Liver (tissue), 9 donors: ENCODE data around the gene VGLL4. TPM values are rescaled to one million over a fixed set of nuclear protein-coding genes. Genes with fewer than 3 reads are reported as not detected.

Source experiments
- DNase-seq: peaks from one replicate; pipeline ENCODE4 v3.0.0-alpha.2; 2017; ENCODE audit warnings: low spot score
- H3K27ac ChIP-seq, 2 donors: one replicate each; pipeline ENCODE4 v1.7.0; 2013; ENCODE audit warnings: inconsistent platforms in 2 of 2, low read length in 2 of 2, control low read depth in 1 of 2, low read depth in 1 of 2, mild to moderate bottlenecking in 1 of 2
- H3K27me3 ChIP-seq, 4 donors: one replicate each; pipeline versions ENCODE4 v1.6.1 to v1.7.0; 2013; ENCODE audit warnings: low read length in 3 of 4, inconsistent platforms in 1 of 4, mild to moderate bottlenecking in 1 of 4, moderate library complexity in 1 of 4; ENCODE audit not compliant: control insufficient read depth in 4 of 4, insufficient read depth in 4 of 4
- H3K36me3 ChIP-seq, 4 donors: one replicate each; pipeline versions ENCODE4 v1.6.1 to v1.7.0; 2013; ENCODE audit warnings: low read length in 3 of 4, mild to moderate bottlenecking in 3 of 4, low read depth in 1 of 4, moderate library complexity in 1 of 4; ENCODE audit not compliant: control insufficient read depth in 4 of 4, insufficient read depth in 3 of 4
- H3K4me1 ChIP-seq, 4 donors: one replicate each; pipeline versions ENCODE4 v1.6.1 to v1.7.0; 2013; ENCODE audit warnings: low read length in 3 of 4, mild to moderate bottlenecking in 3 of 4, moderate library complexity in 1 of 4; ENCODE audit not compliant: control insufficient read depth in 4 of 4, insufficient read depth in 4 of 4
- H3K4me3 ChIP-seq, 3 donors: one replicate each; pipeline versions ENCODE4 v1.6.1 to v1.7.0; 2013; ENCODE audit warnings: low read length in 3 of 3, control low read depth in 1 of 3, low read depth in 1 of 3, mild to moderate bottlenecking in 1 of 3
- H3K9ac ChIP-seq, 2 donors: one replicate each; pipeline ENCODE4 v1.7.0; 2013; ENCODE audit warnings: low read length in 2 of 2, mild to moderate bottlenecking in 2 of 2, moderate library complexity in 2 of 2, control low read depth in 1 of 2, low read depth in 1 of 2
- H3K9me3 ChIP-seq, 4 donors: one replicate each; pipeline versions ENCODE4 v1.6.1 to v1.7.0; 2013; ENCODE audit warnings: low read length in 3 of 4; ENCODE audit not compliant: control insufficient read depth in 4 of 4
- ATF3 ChIP-seq: IDR thresholded peaks from 2 replicates; pipeline ENCODE4 v1.6.1; 2016; ENCODE audit warnings: antibody characterized with exemption
- EGR1 ChIP-seq, 2 donors: IDR thresholded peaks; 2 replicates each; pipeline ENCODE4 v1.6.1; 2016 to 2018; ENCODE audit warnings: antibody characterized with exemption in 2 of 2, low read depth in 2 of 2
- FOXA1 ChIP-seq: IDR thresholded peaks from 2 replicates; pipeline ENCODE4 v1.6.1; 2016; ENCODE audit warnings: antibody characterized with exemption
- FOXA2 ChIP-seq: IDR thresholded peaks from 2 replicates; pipeline ENCODE4 v1.6.1; 2016; ENCODE audit warnings: antibody characterized with exemption
- GABPA ChIP-seq, 2 donors: IDR thresholded peaks in 1 of 2; conservative IDR thresholded peaks in 1 of 2; 2 replicates each; pipeline ENCODE4 v1.6.1; 2016; ENCODE audit warnings: antibody characterized with exemption in 2 of 2, mild to moderate bottlenecking in 1 of 2, moderate library complexity in 1 of 2
- HNF4A ChIP-seq, 2 donors: conservative IDR thresholded peaks; 2 replicates each; pipeline ENCODE4 v1.6.1; 2016; ENCODE audit warnings: antibody characterized with exemption in 2 of 2, mild to moderate bottlenecking in 2 of 2
- HNF4G ChIP-seq: IDR thresholded peaks from 2 replicates; pipeline ENCODE4 v1.6.1; 2016; ENCODE audit warnings: antibody characterized with exemption
- JUND ChIP-seq, 2 donors: IDR thresholded peaks; 2 replicates each; pipeline ENCODE4 v1.6.1; 2016; ENCODE audit warnings: antibody characterized with exemption in 2 of 2
- MAX ChIP-seq: IDR thresholded peaks from 2 replicates; pipeline ENCODE4 v1.6.1; 2016; ENCODE audit warnings: antibody characterized with exemption
- NR2F2 ChIP-seq: IDR thresholded peaks from 2 replicates; pipeline ENCODE4 v1.6.1; 2016; ENCODE audit warnings: antibody characterized with exemption
- RAD21 ChIP-seq, 2 donors: IDR thresholded peaks; 2 replicates each; pipeline ENCODE4 v1.6.1; 2016; ENCODE audit warnings: antibody characterized with exemption in 2 of 2, mild to moderate bottlenecking in 2 of 2
- REST ChIP-seq: IDR thresholded peaks from 2 replicates; pipeline ENCODE4 v1.6.1; 2016; ENCODE audit warnings: antibody characterized with exemption, mild to moderate bottlenecking
- RXRA ChIP-seq, 2 donors: IDR thresholded peaks; 2 replicates each; pipeline ENCODE4 v1.6.1; 2017 to 2018; ENCODE audit warnings: antibody characterized with exemption in 2 of 2, mild to moderate bottlenecking in 1 of 2
- SP1 ChIP-seq: IDR thresholded peaks from 2 replicates; pipeline ENCODE4 v1.6.1; 2018; ENCODE audit warnings: antibody characterized with exemption, mild to moderate bottlenecking
- TAF1 ChIP-seq: conservative IDR thresholded peaks from 2 replicates; pipeline ENCODE4 v1.6.1; 2016; ENCODE audit warnings: antibody characterized with exemption, mild to moderate bottlenecking
- YY1 ChIP-seq: IDR thresholded peaks from 2 replicates; pipeline ENCODE4 v1.6.1; 2016; ENCODE audit warnings: antibody characterized with exemption, mild to moderate bottlenecking
- whole genome bisulfite sequencing: extraction: QIAGEN DNeasy Blood & Tissue Kit; methylation state at CpG from one replicate; pipeline ENCODE4 v1.1.7; 2013; 5-methylcytosine and 5-hydroxymethylcytosine counted together
- polyA plus RNA-seq, 2 donors: library from polyadenylated mRNA; stranded (reverse) in 1 of 2; unstranded in 1 of 2; fragments of 200-250 nt in 1 of 2; fragments of >200 nt in 1 of 2; fragmentation: Nextera tagmentation in 1 of 2; extraction: Ambion mirVana in 1 of 2; gene quantifications; one replicate each; pipeline versions ENCODE4 v1.2.1 to v1.2.3, GENCODE V29; 2013 to 2015
- total RNA-seq, 2 donors: library from RNA; depleted of rRNA; stranded (reverse); fragments of >200 nt; gene quantifications; one replicate each; pipeline ENCODE4 v1.2.3, GENCODE V29; 2014
- TF ChIP-seq, protein P1 (sequence below): fragments of 150-350 bp; IDR thresholded peaks from 2 replicates; pipeline ENCODE4 v1.5.1; 2017; ENCODE audit warnings: improper control_type of control experiment, low read depth, low read length; ENCODE audit not compliant: missing input control
- TF ChIP-seq, protein P2 (sequence below): IDR thresholded peaks from 2 replicates; pipeline ENCODE4 v1.6.1; 2016; ENCODE audit warnings: antibody characterized with exemption
- donor health status: healthy.
- donor health status: healthy.
- donor health status: healthy.
- donor health status: healthy.
- donor health status: healthy.

Gene VGLL4
- total and polyA plus RNA-seq, 4 donors, result 7.2 to 27.9 (median 13.0) TPM

DNA sequence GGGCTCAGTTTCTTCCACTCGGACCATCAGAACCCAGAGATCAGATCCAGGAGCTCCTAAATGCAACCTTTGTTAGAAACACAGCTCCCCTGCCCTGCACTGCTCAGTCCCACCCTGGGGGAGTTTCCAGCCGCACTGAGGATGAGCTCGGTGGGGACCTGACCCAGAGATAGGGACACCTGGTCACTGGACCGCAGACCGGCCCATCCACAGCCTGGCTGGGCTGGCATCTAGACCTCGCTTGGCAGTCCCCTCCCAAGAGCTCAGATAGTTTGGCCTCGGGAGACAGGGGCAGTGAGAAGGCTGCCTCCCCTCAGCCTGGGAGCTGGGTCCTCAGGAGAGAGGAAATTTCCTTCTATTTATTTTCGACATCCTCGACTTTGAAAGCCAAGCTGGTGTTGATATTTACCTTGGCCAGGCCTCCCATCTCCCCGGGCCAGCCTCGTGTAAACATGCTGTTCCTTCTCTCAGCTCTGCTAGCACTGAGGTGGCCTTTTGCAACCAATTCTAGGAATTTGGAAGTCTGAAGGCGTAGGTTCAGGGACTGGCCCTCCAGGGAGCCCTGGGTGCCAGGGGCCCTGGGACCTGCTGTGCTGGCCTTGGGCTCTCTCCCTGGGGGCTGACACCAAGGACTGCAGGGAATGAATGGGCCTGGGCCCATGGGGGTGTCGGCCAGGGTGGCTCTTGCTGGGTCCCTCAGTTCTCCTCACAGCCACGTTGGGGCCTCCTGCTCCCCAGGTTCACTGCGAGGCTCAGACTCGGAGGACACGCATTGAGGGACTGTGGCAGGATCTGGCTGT, 90.1 kb downstream of the VGLL4 start:
- Histone ChIP-seq H3K4me1 (peaks cover 5 to 14% (median 8%) of the 10 kb centered on the region in 4 donors), H3K27ac (no peak overlapping the region), H3K9ac (no peak overlapping the region), H3K4me3 (no peak overlapping the region), H3K36me3 (peaks cover 0 to 17% (median 8%) of the 10 kb centered on the region in 4 donors), H3K27me3 (no peaks in the 10 kb centered on the region), H3K9me3 (no peaks in the 10 kb centered on the region)
- 70% methylated on average over 17 of the region's 17 CpGs for WGBS
- no peak for TF ChIP-seq HNF4A (conservative IDR thresholded peaks at IDR 0.05)
- TF ChIP-seq FOXA2, result no peak
- TF ChIP-seq JUND (IDR thresholded peaks at IDR 0.05), result no peak
- DNase-seq, result no peak

DNA sequence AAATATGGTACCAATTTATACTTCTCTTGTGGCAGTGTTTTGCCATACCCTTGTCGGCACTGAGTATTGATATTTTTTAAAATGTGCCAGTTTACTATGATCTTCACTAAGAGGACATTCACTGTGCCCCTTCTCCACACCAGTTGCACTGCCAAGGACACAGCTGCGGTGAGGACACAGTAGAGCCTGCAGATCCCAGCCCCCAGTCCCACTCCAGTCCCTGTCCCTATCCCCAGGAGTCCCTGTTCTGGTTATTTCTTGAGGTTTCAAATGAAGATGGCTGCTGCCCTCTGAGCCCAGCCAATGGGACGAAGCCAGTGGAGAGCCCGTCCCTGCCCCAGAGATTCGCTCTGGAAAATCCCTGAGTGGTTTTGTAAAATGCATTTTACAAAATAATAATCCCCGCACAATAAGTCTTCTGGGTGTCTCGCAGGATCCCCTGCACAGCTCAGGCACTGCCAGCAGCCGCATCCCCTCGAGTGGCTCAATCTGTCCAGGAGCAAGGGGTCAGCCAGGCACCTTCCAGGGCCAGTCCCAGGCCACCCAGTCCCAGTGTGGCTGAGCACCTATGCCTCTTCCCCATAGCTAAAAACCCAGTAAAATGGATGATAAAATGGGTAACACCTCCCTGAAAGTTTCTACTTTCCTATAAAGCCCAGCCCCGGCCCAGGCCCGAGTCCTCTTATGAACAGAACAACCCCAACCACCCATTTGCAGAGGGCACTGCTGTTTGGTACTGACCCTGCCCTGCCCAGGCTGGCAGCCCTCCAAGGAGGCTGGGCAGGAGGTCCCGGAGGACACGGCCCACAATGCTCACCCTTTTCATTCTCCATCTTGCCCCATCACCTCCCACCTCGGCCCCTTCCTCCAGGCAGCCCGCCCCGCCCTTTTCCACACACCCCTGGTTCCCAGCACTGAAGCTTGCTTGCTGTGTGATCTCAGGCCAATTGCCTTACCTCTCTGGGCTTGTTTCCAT, 91.1 kb downstream of the VGLL4 start:
- WGBS, result 96% methylated on average over 16 of the region's 16 CpGs
- DNase-seq, result no peak
- no peak overlapping the region for H3K27ac ChIP-seq

More for the DNA sequence above, 91.1 kb downstream of the VGLL4 start:
- Histone ChIP-seq H3K4me1 (peaks cover 5 to 14% (median 8%) of the 10 kb centered on the region in 4 donors), H3K27me3 (no peaks in the 10 kb centered on the region), H3K9ac (no peak overlapping the region), H3K36me3 (peaks cover 0 to 10% (median 4%) of the 10 kb centered on the region in 4 donors), H3K9me3 (no peaks in the 10 kb centered on the region), H3K4me3 (no peak overlapping the region)
- TF ChIP-seq YY1 (no peak), NR2F2 (no peak), REST (no peak), RAD21 (IDR thresholded peaks at IDR 0.05) (no peak), RXRA (IDR thresholded peaks at IDR 0.05) (no peak), EGR1 (IDR thresholded peaks at IDR 0.05; ENCODE audit: low read depth in 2 of 2) (no peak), SP1 (no peak), ATF3 (no peak), HNF4G (no peak), MAX (no peak), JUND (IDR thresholded peaks at IDR 0.05) (no peak), FOXA1 (no peak), TAF1 (no peak), GABPA (IDR thresholded peaks at IDR 0.05 in 1 of 2, conservative IDR thresholded peaks at IDR 0.05 in 1 of 2) (no peak), HNF4A (conservative IDR thresholded peaks at IDR 0.05) (no peak), FOXA2 (no peak)
- TF ChIP-seq, protein P1, sequence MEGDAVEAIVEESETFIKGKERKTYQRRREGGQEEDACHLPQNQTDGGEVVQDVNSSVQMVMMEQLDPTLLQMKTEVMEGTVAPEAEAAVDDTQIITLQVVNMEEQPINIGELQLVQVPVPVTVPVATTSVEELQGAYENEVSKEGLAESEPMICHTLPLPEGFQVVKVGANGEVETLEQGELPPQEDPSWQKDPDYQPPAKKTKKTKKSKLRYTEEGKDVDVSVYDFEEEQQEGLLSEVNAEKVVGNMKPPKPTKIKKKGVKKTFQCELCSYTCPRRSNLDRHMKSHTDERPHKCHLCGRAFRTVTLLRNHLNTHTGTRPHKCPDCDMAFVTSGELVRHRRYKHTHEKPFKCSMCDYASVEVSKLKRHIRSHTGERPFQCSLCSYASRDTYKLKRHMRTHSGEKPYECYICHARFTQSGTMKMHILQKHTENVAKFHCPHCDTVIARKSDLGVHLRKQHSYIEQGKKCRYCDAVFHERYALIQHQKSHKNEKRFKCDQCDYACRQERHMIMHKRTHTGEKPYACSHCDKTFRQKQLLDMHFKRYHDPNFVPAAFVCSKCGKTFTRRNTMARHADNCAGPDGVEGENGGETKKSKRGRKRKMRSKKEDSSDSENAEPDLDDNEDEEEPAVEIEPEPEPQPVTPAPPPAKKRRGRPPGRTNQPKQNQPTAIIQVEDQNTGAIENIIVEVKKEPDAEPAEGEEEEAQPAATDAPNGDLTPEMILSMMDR, result no peak
- TF ChIP-seq, protein P2, sequence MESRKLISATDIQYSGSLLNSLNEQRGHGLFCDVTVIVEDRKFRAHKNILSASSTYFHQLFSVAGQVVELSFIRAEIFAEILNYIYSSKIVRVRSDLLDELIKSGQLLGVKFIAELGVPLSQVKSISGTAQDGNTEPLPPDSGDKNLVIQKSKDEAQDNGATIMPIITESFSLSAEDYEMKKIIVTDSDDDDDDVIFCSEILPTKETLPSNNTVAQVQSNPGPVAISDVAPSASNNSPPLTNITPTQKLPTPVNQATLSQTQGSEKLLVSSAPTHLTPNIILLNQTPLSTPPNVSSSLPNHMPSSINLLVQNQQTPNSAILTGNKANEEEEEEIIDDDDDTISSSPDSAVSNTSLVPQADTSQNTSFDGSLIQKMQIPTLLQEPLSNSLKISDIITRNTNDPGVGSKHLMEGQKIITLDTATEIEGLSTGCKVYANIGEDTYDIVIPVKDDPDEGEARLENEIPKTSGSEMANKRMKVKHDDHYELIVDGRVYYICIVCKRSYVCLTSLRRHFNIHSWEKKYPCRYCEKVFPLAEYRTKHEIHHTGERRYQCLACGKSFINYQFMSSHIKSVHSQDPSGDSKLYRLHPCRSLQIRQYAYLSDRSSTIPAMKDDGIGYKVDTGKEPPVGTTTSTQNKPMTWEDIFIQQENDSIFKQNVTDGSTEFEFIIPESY, result no peak
